ENCODE measurements around the gene BRD4.
"Not testable (repeated sequence)": the region's sequence is repeated elsewhere in the genome, so short reads cannot be mapped to it uniquely, and the experiment has no call there.

The BRD4 gene

DNA sequence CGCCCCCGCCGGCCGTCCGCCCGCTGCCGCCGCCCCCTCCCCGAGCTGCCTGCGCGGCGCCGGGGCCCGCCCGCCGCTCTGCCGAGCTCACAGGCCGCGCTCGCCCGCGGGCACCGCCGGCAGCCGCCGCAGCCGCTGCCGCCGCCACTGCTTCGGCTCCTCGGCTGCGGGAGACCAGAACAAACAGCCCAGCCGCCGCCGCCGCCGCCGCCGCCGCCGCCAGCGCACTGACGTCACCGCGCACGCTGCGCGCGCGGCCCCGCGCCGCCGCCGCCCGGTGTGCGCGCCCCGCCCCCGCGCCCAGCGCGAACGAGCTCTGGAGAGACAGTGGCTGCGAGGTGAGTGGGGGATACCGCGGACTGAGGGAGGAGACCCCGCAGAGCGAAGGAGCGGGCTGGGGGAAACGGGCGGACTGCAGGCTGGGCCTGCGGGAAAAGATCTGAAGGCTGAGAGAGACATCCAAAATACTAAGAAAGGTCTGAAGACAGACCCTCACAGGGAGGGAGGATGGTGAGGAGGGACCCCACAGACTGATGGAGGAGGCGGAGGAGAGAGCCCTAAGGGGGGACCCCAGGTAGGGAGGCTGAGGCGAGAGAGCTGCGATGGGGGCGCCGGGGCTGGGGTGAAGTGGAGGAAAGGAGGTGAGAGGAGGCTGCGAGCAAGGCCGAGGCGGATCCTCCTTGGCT lies at the start of gene BRD4:
BRD4 (minus strand) TSS at position 229 of the 686 bp plus-strand sequence. CDS start 59,440 bp downstream, outside the sequence.
- DNase-seq (ENCODE audit: low read depth in 2 of 2) = peak; percentile 54 to 59

DNA sequence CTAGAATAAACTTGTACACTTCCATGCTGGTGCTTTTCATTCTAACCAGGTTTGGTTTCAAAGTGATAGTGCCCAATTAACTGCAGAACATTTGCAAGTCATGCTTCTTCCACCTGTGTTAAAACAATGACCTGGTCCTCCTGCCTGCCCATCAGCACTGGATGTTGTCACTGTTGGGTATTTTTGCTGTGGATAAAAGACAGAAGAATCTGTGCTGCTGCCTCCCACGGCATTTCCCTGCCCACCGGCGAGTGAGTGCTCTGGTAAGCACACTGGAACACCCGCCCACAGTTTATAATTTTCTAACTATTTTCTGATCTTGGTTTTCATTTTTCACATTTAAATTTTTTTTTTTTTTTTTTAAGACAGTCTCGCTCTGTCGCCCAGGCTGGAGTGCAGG lies 49.5 kb upstream of the BRD4 start:
- DNase-seq (ENCODE audit: low read depth in 2 of 2) = no peak

DNA sequence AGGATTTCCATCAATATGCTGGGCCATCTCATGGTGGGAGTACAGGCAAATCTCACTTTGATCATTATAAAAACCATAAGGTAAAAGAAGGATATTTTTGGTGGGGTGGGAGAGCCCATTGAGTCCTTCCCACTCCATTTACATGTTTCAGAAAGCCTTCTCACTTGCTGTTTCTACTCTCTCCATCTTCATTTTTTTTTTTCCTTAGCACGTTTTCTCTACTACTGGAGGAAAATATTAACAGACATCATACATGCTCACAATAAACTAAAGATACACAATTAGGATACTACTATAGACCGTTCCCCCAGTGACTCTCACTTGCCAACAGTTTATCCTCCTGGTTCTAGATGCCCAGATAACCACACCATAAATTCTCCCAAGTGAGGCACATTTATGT lies 49.1 kb upstream of the BRD4 start:
- no peak for DNase-seq (ENCODE audit: low read depth in 2 of 2)

DNA sequence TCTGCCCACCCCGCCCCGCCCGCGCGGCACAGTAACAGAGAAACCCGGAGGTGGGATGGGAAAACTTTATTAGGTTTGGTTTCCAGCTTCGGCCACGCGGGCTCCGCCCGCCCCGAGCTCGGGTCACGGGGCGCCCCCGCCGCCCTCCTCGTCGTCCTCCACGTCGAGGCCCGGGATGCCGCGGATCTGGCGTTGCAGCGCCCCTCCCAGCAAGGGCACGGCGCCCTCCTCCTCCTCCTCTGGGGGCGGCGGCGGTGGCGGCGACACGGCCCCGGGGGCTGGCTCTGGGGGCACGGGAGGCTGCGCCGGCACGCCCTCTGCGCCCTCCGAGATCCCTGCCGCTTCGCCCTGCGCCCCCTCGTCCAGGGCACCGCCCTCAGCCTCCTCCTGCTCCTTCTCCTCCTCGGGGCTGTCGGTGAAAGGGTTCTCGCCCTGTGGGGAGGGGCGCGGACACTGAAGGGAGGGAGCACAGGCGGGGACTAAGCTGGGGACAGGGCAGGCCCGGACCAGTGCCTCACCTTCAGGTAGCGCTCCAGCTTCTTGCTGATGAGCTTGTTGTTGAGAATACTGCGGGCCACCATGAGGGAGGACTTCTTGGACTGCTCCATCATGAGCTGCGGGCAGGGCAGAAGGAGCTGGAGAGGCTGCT lies 47.8 kb upstream of the BRD4 start:
- no peak for DNase-seq (ENCODE audit: low read depth in 2 of 2)

DNA sequence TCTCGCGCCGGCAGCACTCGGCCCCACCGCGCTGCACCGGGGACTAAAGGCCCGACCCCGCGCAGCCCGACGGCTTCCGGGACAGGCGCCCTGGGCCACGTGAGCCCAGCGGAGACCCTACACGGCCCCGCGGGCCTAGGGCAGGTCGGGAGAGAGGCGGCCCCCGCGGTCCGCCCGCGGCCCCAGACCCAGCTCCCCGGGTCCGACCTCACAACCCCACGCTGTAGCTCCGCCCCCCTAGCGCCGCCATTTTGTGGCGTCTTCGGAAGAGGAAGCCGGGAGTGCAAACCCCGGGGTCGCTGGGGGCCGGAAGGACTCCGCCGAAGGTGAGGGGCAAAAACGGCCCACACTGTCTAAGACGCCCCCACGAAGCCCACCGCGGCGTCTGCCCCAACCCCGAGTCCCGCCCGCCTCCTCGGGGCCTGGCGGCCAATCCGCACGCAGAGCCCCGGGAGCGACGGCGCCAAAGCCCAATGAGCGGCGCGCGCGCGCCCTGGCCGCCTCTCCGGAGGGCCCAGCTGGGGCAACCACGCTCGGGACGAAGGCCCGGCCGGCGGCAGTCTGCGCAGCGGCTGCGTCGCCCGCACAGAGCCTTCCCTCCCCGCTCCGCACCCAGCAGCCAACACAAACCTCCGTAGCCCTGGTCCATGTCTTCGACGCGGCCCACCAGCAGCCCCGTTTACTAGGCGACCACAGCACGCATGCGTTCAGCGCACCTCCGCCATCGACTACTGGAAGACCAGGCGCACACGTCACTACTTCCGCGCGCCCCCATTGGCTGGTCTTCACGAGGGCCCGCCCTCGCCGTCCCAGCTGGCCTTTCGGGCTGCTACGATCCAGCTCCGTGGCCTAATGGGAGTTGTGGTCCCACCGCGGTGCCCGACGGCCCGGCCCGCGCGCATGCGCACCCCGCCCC lies 47.0 kb upstream of the BRD4 start, which contains the start of gene AKAP8:
AKAP8 (minus strand) TSS at position 705 of the 916 bp plus-strand sequence; CDS start at position 649, 56 bp downstream.
- DNase-seq (ENCODE audit: low read depth in 2 of 2) = peak; percentile 96

DNA sequence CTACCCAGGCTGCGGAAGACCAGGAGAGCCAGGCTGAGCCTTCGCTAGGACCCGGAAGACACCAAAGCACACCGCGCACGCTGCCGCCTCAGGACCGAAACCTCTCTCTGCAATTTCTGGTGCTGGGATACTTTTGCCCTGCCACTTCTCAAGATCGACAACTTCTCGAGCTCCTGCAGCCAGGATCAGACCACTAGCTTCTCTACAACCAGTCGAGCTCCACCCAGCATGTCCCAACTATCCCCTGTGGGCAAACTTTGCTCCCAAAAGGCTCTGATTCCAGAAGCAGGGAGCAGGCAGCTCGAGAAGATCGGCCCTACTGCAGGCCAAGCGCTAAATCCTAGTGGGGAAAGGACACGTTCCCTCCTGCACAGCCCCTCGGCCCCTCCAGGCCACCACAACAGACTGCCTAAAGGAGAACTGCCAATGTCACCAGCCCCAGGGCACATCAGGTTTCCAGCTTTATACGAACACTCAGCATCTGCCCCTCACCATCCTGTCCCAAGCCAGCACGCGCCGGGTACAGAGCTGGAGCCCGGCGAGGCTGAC lies 46.3 kb upstream of the BRD4 start:
- DNase-seq (ENCODE audit: low read depth in 2 of 2) = peak in 1 of 2 donors; percentile 13

DNA sequence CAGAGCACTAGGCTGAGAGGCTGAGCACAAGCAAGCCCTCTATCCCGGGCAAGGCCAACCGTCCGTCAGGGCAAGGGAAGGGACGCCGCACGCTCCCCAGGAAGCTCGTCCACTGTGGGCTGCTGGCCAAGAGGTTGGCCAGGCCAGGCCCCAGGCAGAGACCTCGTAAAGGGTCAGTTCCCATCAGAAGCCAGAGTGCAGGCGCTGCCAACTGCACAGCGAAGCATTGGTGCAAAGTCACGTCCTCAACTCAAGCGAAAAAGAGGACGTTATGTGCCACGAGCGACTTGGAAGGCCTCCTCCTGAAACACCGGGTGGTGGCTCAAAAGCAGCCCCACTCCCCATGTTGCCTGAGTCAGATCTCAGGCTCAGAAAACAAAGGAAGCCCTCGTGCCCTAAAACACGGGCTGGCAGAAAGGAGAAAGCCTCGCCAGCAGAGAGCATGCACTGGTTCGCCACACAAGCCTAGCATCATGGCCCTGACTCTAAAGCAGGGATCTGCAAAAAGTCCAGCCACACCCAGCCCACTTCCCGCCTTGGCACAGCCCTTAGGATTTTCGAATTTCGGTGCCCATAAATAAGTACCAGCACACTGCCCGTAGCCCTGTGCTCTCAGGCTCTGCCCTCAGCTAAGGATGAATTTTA lies 42.6 kb upstream of the BRD4 start:
- no peak for DNase-seq (ENCODE audit: low read depth in 2 of 2)

DNA sequence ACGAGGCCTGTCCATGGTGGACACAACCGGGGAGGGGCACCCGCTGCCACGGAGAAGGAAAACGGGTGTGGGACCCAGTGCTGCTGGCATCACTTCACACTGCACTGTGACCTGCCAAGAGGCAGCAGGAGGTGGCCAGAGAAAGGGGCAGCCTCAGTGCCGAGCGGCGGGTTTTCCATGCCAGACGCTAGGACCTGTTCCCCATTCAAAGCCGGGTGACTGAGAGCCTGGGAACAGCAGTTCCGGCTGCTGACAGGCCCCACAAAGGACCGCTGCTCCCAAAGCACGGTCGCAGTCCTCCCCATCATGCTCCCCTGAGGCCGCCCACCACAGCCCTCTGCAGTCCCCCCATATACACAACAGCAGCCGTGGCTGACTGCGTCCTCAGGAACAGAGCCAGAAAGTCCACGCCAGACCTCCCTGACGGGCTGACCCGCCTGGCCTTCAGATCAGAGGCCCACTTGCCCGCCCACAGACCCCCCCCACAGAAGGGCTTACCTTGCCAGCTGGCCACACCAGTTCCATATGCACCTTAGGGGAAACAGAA lies 41.8 kb upstream of the BRD4 start:
- no peak for DNase-seq (ENCODE audit: low read depth in 2 of 2)

DNA sequence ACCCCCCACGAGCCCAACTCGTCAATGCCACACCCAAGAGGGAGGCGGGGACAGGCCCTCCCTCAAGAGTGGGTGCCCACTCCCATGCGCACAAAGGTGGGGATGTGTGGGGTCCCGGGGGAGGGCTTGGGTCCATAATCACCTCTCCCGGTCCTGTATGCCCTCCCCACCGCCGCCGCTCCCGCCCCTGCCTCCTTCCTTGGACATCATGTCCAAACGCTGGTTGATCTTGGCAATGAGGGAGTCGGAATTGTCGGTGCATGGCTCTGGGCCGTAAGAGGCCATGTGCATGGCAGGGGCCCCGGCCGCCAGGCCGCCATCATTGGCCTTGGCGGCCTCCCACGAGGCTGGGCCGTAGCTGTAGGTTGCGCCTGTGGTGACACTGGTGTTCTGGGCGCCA lies 41.3 kb upstream of the BRD4 start:
- DNase-seq (ENCODE audit: low read depth in 2 of 2) = no peak

DNA sequence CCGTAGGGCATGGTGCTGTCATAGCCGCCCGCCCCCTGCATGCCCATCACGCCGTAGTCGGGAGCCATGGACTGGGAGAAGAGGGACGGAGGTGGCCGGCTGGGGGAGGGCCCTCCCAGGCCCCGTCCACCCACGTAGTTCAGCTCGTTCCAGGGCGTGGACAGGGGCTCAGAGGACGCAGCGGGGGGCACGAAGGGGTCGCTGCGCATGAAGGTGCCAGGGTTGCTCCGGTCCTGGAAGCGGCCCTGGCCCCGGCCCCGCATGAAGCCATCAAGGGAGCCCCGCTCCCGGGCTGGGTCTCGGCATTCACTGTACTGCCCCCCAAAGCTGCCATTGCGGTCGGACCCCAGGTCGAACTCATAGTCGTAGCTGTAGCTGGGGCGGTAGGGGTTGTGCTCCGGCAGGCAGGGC lies 40.6 kb upstream of the BRD4 start:
- DNase-seq (ENCODE audit: low read depth in 2 of 2) = no peak

DNA sequence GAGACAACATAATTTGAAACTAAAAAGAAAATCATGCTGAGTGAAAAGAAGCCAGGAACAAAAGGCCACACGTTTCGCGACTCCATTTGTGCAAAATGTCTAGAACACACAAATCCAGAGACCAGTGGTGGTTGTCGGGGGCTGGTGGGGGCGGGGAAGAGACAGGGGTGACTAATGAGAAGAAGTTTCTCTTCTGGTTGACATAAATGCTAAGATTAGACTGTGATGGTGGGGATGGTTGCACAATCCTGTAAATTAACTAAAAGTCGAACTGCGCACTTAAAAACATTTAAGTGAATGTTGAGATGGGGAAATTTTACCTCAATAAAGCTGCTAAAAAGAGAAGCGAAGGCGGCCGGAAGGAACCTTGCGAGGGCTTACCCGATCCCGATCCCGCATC lies 40.1 kb upstream of the BRD4 start:
- DNase-seq (ENCODE audit: low read depth in 2 of 2) = no peak

DNA sequence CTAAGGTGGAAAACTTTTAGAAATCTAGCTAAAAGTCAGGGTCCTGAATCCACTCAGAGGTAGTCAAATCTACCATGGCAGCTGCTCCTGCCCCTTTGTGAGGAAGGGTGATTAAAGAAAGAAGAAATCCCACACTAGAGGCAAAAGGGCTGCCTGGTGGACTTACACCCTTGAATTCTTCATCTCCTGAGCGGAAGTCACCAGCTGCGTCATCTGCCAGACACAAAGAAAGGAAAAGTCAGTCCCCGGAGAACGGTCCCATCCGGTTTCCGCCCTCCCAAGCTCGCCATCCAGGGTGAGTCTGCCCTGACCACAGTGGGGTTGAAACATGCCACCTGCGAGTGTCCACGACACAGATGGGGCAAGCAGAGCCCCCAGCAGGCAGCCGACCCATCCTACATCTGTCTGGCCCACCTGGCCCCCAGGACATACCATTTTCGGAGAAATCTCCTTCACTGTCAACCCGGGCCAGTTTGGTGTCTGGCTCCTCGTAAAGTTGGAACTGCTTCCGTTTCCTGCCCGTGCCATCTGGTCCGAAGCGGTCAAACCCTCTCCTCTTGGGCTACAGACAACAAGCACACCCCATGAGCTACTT lies 39.5 kb upstream of the BRD4 start:
- no peak for DNase-seq (ENCODE audit: low read depth in 2 of 2)

DNA sequence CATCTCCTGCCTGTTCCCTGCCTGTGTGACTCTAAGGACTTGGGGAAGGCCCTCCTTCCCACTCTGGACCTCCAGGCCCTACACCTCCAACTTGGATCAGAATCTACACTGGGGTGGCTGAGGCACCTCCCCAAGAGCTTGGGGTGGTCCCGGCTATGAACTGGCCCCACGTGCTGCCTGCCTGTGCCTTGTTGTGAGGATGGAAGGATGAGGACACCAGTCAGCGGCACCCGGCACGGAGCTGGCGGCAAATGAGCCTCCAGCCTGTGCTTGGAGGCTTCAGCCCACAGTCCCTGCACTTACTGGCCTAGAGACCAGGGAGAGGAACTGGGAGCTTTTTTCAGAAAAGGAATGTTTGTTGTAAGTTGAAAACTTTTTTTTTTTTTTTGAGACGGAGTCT lies 38.8 kb upstream of the BRD4 start:
- DNase-seq (ENCODE audit: low read depth in 2 of 2) = no peak

DNA sequence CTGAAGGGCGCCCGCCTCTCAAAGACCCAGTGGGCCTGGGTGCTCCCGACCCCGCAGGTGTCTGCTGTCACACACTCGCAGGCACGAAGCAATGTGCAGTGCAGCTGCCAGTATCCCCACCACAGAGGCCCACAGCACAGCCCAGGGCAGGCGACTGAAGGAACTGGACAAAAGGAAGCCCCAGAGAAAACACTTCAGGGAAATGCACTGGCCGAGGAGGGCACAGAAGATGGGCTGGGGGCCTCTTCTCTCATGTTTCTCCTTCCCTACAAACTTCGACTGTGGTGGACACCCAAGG lies 37.2 kb upstream of the BRD4 start:
- DNase-seq (ENCODE audit: low read depth in 2 of 2) = no peak

DNA sequence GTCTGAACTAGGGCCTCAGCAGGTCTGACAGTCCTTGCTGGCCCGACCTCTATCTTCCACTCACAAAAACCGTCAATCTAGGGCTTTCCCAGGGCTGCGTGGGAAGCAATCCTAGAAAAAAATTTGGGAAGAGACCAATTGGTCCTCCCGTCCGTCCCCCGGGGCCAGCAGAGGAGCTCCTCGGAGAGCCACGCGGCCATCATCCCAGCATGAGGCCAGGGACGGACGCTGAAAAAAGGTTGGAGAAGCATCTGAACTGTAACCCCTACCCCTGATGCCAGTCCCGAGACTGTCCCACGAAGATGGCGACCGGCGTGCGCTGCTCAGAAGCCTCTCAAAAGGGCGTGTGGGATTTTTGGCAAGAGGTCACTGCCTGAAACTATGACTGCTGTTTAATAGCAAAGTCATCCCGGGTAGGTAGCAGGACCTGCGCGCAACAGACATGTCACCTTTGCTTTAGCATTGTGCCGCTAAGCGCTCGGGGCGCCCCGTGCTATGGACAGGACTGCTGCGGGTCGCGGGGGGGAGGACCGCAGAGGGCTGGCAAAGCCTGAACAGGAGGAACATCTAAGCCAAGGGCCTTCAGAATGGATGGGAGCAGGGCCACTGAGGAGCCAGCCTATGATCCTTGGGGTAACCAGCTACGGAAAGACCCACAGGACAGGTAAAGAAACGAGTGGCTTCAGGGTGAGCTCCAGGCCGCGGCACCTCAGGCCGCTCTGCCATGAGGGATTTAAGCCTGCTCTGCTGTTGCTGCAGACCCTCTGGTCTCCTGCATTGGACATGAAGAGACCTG lies 36.7 kb upstream of the BRD4 start:
- no peak for DNase-seq (ENCODE audit: low read depth in 2 of 2)

DNA sequence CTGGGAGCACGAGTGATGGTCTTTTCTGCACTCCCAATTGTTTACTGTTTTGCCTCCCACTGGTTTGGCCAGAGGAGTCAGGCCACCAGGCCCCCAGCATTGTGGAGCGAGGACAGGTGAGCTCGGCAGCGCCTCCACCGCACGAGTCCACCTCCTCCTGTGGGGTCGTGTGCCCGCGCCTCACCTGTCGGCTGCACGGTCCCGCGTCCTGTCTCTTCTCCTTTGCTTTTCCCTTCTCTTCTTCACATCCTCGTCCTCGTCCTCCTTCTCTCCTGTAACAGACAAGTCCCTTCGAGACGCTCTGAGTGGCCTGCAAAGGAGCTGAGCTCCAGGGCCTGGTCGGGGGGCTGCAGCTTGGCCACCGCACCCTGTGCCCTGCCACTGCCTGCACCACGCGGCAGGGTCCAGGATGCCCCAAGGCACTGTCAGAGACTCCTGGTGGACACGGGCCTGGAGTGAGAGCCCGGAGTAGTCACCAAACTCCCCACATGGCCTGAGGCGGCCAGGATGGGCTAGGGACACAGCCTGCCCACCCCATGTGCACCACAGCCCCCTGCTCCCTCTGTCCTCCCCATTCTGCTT lies 35.8 kb upstream of the BRD4 start:
- no peak for DNase-seq (ENCODE audit: low read depth in 2 of 2)

DNA sequence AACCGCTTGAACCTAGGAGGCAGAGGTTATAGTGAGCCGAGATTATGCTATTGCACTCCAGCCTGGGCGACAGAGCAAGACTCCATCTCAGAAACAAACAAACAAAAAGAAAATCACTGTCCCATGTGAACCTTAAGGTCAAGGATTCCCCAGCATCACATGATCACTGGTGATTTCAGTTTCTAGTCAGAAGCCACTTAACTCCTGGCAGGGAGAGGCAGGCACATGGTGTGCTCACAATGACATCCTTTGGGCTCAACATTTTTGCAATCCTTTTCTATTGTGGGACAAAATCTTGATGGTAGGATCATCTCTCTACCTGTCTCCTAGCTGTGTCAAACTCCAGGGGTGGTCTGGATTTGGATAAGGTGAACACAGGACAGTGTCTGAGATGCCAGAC lies 35.1 kb upstream of the BRD4 start:
- DNase-seq (ENCODE audit: low read depth in 2 of 2) = no peak

DNA sequence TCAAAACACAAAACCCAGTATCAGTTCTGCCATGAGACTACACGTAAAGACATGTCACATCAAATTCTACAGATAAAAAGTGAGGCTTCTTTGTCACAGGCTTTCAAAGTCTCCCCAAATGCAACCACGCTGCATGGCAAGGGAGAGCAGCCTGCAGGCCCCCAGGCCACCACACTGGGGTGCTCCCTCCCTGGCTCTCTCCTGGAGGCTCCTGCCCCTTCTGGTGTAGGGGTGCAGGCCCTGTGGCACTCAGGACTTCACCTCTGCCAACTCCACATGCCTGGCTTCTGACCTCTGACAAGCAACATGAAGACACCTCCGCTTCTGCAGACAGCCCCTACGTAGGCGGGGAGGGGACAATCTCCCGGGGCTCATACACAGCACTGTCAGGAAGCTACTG lies 32.9 kb upstream of the BRD4 start:
- no peak for DNase-seq (ENCODE audit: low read depth in 2 of 2)

DNA sequence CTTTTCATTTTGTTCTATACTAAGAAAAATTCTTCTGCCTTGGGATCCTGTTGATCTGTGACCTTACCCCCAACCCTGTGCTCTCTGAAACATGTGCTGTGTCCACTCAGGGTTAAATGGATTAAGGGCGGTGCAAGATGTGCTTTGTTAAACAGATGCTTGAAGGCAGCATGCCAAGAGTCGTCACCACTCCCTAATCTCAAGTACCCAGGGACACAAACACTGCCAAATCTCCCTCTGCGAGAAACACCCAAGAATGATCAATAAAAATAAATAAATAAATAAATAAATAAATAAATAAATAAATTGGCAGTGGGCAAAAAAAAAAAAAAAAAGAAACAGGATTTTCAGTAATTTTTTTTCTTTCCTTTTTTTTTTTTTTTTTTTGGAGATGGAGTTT lies 31.5 kb upstream of the BRD4 start:
- DNase-seq (ENCODE audit: low read depth in 2 of 2) = not testable (repeated sequence)

DNA sequence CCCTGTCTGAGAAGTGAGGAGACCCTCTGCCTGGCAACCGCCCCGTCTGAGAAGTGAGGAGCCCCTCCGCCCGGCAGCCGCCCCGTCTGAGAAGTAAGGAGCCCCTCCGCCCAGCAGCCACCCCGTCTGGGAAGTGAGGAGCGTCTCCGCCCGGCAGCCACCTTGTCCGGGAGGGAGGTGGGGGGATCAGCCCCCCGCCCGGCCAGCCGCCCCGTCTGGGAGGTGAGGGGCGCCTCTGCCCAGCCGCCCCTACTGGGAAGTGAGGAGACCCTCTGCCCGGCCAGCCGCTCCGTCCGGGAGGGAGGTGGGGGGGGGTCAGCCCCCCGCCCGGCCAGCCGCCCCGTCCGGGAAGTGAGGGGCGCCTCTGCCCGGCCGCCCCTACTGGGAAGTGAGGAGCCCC lies 30.7 kb upstream of the BRD4 start:
- DNase-seq (ENCODE audit: low read depth in 2 of 2) = not testable (repeated sequence)
